ENCODE data around the gene SESN3. TPM values are rescaled to one million over a fixed set of nuclear protein-coding genes. Genes with fewer than 3 reads are reported as not detected.

SESN3 gene
- total RNA-seq, 5 donors from 2014 or later (not counting 1 experiment from before 2014, with no cell fraction given): 61.5 to 150 (median 132) TPM

- DNase-seq (no peak), ATAC-seq (replicated peaks in 1 of 4) (no peak)
- Mint-ChIP-seq H3K36me3 (peaks cover 17% of the 10 kb centered on the region), H3K9me3 (no peaks in the 10 kb centered on the region), H3K27me3 (no peaks in the 10 kb centered on the region), H3K27ac (peak overlapping the region; percentile 79 to 85), H3K4me3 (no peak overlapping the region), H3K4me1 (peaks cover 43 to 58% (median 52%) of the 10 kb centered on the region in 3 donors)
- ChIA-PET POLR2A (interaction anchor here in 1 of 2 donors (0.6 kb wide), 2 partner anchors 9 to 329 kb away, joined by 3 to 5 read pairs; no protein-coding TSS in a partner anchor), CTCF (interaction anchor here (0.6 to 9.0 kb wide), 12 partner anchors 42 to 641 kb away, joined by 3 to 179 read pairs (median 4); partner anchors contain the start of gene SESN3 (in 1 of the 2))
- H3K4me3 ChIP-seq (ENCODE audit: control insufficient read depth in 1 of 2, extremely low read depth in 1 of 2, low read length in 1 of 2): no peak overlapping the region
- H3K9me3 ChIP-seq: no peaks in the 10 kb centered on the region
- peaks cover 9 to 37% of the 10 kb centered on the region in 2 experiments for H3K4me1 ChIP-seq (ENCODE audit: control insufficient read depth in 1 of 2, extremely low read depth in 1 of 2, insufficient read depth in 2 of 2, low read length in 2 of 2)
- no peak overlapping the region for H3K27ac ChIP-seq (ENCODE audit: low read length)
- no peaks in the 10 kb centered on the region for H3K27me3 ChIP-seq (replicated peaks in 1 of 2; ENCODE audit: control insufficient read depth in 2 of 2, extremely low read depth in 1 of 2, insufficient read depth in 2 of 2, low read length in 1 of 2)
- no peaks in the 10 kb centered on the region for H3K36me3 ChIP-seq (ENCODE audit: control insufficient read depth in 2 of 2, extremely low read depth in 1 of 2, insufficient read depth in 1 of 2, low read length in 1 of 2)
- 91% methylated on average over 5 of the region's 7 CpGs for WGBS (ENCODE audit: insufficient coverage)
Observed at GRCh38 chr11:95156916-95157541, 74.0 kb downstream of the SESN3 start.

- ChIA-PET CTCF (interaction anchor here (0.6 to 9.0 kb wide), 8 partner anchors 8 to 640 kb away, joined by 3 to 179 read pairs (median 6); partner anchors contain the start of gene SESN3 (in 1 of the 2)), POLR2A (interaction anchor here in 1 of 2 donors (0.6 kb wide), 1 partner anchor 10 kb away, joined by 3 read pairs; no protein-coding TSS in a partner anchor)
- Mint-ChIP-seq H3K4me3 (no peak overlapping the region), H3K27me3 (no peaks in the 10 kb centered on the region), H3K36me3 (peaks cover 12% of the 10 kb centered on the region), H3K9me3 (no peaks in the 10 kb centered on the region), H3K4me1 (peaks cover 51 to 60% (median 53%) of the 10 kb centered on the region in 3 donors), H3K27ac (peak overlapping the region; percentile 4 to 14)
- Histone ChIP-seq H3K27ac (ENCODE audit: low read length) (no peak overlapping the region), H3K9me3 (no peaks in the 10 kb centered on the region), H3K4me1 (ENCODE audit: control insufficient read depth in 1 of 2, extremely low read depth in 1 of 2, insufficient read depth in 2 of 2, low read length in 2 of 2) (peaks cover 11 to 44% of the 10 kb centered on the region in 2 experiments), H3K36me3 (ENCODE audit: control insufficient read depth in 2 of 2, extremely low read depth in 1 of 2, insufficient read depth in 1 of 2, low read length in 1 of 2) (no peaks in the 10 kb centered on the region), H3K27me3 (replicated peaks in 1 of 2; ENCODE audit: control insufficient read depth in 2 of 2, extremely low read depth in 1 of 2, insufficient read depth in 2 of 2, low read length in 1 of 2) (no peaks in the 10 kb centered on the region), H3K4me3 (ENCODE audit: control insufficient read depth in 1 of 2, extremely low read depth in 1 of 2, low read length in 1 of 2) (no peak overlapping the region)
- DNase-seq (no peak), ATAC-seq (replicated peaks in 1 of 4) (no peak)
- WGBS (ENCODE audit: insufficient coverage): 100% methylated on average over 3 of the region's 5 CpGs
Observed at GRCh38 chr11:95156133-95156721, 74.8 kb downstream of the SESN3 start.

- Histone ChIP-seq H3K4me3 (ENCODE audit: control insufficient read depth in 1 of 2, extremely low read depth in 1 of 2, low read length in 1 of 2) (no peak overlapping the region), H3K9me3 (no peaks in the 10 kb centered on the region), H3K4me1 (ENCODE audit: control insufficient read depth in 1 of 2, extremely low read depth in 1 of 2, insufficient read depth in 2 of 2, low read length in 2 of 2) (peaks cover 11 to 52% of the 10 kb centered on the region in 2 experiments), H3K36me3 (ENCODE audit: control insufficient read depth in 2 of 2, extremely low read depth in 1 of 2, insufficient read depth in 1 of 2, low read length in 1 of 2) (no peaks in the 10 kb centered on the region), H3K27me3 (replicated peaks in 1 of 2; ENCODE audit: control insufficient read depth in 2 of 2, extremely low read depth in 1 of 2, insufficient read depth in 2 of 2, low read length in 1 of 2) (peaks cover 0 to 5% of the 10 kb centered on the region in 2 experiments), H3K27ac (ENCODE audit: low read length) (no peak overlapping the region)
- H3K27me3 Mint-ChIP-seq: no peaks in the 10 kb centered on the region
- CTCF ChIA-PET: interaction anchor here (0.6 to 9.0 kb wide), 21 partner anchors 9 to 1120 kb away, joined by 3 to 179 read pairs (median 5); partner anchors contain the start of genes FAM76B (in 1 of the 2), SESN3 (in 1 of the 2) and SRSF8 (in 1 of the 2)
- DNase-seq (no peak), ATAC-seq (replicated peaks in 1 of 4) (no peak)
- POLR2A ChIA-PET: interaction anchor here in 1 of 2 donors (0.6 kb wide), 1 partner anchor 74 kb away, joined by 3 read pairs; no protein-coding TSS in a partner anchor
- peaks cover 50 to 61% (median 51%) of the 10 kb centered on the region in 3 donors for H3K4me1 Mint-ChIP-seq
- H3K36me3 Mint-ChIP-seq: peaks cover 11% of the 10 kb centered on the region
- H3K4me3 Mint-ChIP-seq: no peak overlapping the region
- no CpG with 5 or more reads among the region's 4 CpGs for WGBS (ENCODE audit: insufficient coverage)
- no peaks in the 10 kb centered on the region for H3K9me3 Mint-ChIP-seq
- peak overlapping the region in 1 of 2 donors; percentile 57 for H3K27ac Mint-ChIP-seq
Observed at GRCh38 chr11:95155385-95155784, 75.6 kb downstream of the SESN3 start.

- Mint-ChIP-seq H3K27me3 (no peaks in the 10 kb centered on the region), H3K9me3 (no peaks in the 10 kb centered on the region), H3K36me3 (peaks cover 5% of the 10 kb centered on the region), H3K4me1 (peaks cover 51 to 59% (median 51%) of the 10 kb centered on the region in 3 donors), H3K4me3 (no peak overlapping the region), H3K27ac (peak overlapping the region; percentile 99)
- Histone ChIP-seq H3K27ac (ENCODE audit: low read length) (no peak overlapping the region), H3K9me3 (no peaks in the 10 kb centered on the region), H3K4me1 (ENCODE audit: control insufficient read depth in 1 of 2, extremely low read depth in 1 of 2, insufficient read depth in 2 of 2, low read length in 2 of 2) (peaks cover 11 to 56% of the 10 kb centered on the region in 2 experiments), H3K4me3 (ENCODE audit: control insufficient read depth in 1 of 2, extremely low read depth in 1 of 2, low read length in 1 of 2) (no peak overlapping the region), H3K27me3 (replicated peaks in 1 of 2; ENCODE audit: control insufficient read depth in 2 of 2, extremely low read depth in 1 of 2, insufficient read depth in 2 of 2, low read length in 1 of 2) (peaks cover 0 to 11% of the 10 kb centered on the region in 2 experiments), H3K36me3 (ENCODE audit: control insufficient read depth in 2 of 2, extremely low read depth in 1 of 2, insufficient read depth in 1 of 2, low read length in 1 of 2) (no peaks in the 10 kb centered on the region)
- ChIA-PET POLR2A (interaction anchor here in 1 of 2 donors (0.6 to 1.4 kb wide), 4 partner anchors 64 to 635 kb away, joined by 3 to 6 read pairs (median 3); partner anchors contain the start of genes ENDOD1 and SESN3), CTCF (interaction anchor here (0.5 to 9.0 kb wide), 34 partner anchors 10 to 1121 kb away, joined by 3 to 179 read pairs (median 4); partner anchors contain the start of genes ENDOD1 (in 1 of the 2), FAM76B (in 1 of the 2), SESN3 (in 1 of the 2) and SRSF8 (in 1 of the 2))
- ATAC-seq (replicated peaks in 1 of 4) (no peak), DNase-seq (peak; percentile 24 to 78 (median 55))
Observed at GRCh38 chr11:95154514-95154913, 76.5 kb downstream of the SESN3 start.

GRCh38 chr11:95153857-95154246 lies 77.2 kb downstream of the SESN3 start:
- Histone ChIP-seq H3K27ac (ENCODE audit: low read length) (peak overlapping the region; percentile 90), H3K27me3 (replicated peaks in 1 of 2; ENCODE audit: control insufficient read depth in 2 of 2, extremely low read depth in 1 of 2, insufficient read depth in 2 of 2, low read length in 1 of 2) (peaks cover 0 to 11% of the 10 kb centered on the region in 2 experiments), H3K9me3 (no peaks in the 10 kb centered on the region), H3K36me3 (ENCODE audit: control insufficient read depth in 2 of 2, extremely low read depth in 1 of 2, insufficient read depth in 1 of 2, low read length in 1 of 2) (no peaks in the 10 kb centered on the region), H3K4me1 (ENCODE audit: control insufficient read depth in 1 of 2, extremely low read depth in 1 of 2, insufficient read depth in 2 of 2, low read length in 2 of 2) (peaks cover 11 to 56% of the 10 kb centered on the region in 2 experiments), H3K4me3 (ENCODE audit: control insufficient read depth in 1 of 2, extremely low read depth in 1 of 2, low read length in 1 of 2) (no peak overlapping the region)
- Mint-ChIP-seq H3K4me1 (peaks cover 51 to 56% (median 53%) of the 10 kb centered on the region in 3 donors), H3K27me3 (no peaks in the 10 kb centered on the region), H3K27ac (peak overlapping the region; percentile 99), H3K4me3 (peak overlapping the region; percentile 82 to 91 (median 84)), H3K36me3 (peaks cover 5% of the 10 kb centered on the region), H3K9me3 (no peaks in the 10 kb centered on the region)
- POLR2A ChIA-PET: interaction anchor here in 1 of 2 donors (0.6 to 1.8 kb wide), 4 partner anchors 64 to 636 kb away, joined by 3 to 7 read pairs (median 4); partner anchors contain the start of genes ENDOD1, FAM76B and SESN3
- WGBS (ENCODE audit: insufficient coverage): no CpG with 5 or more reads among the region's 1 CpG
- ATAC-seq (replicated peaks in 1 of 4): no peak
- CTCF ChIA-PET: interaction anchor here (0.5 to 9.0 kb wide), 26 partner anchors 10 to 1067 kb away, joined by 3 to 179 read pairs (median 5); partner anchors contain the start of genes ENDOD1 (in 1 of the 2), SESN3 (in 1 of the 2) and SRSF8 (in 1 of the 2)
- DNase-seq: peak in 1 of 35 experiments; percentile 32
